Mucosa of stomach (tissue), 1 donor: ENCODE results near the gene OTUD6A.

Experiments used
- H3K27me3 ChIP-seq: one replicate; pipeline ENCODE4 v1.7.0; 2013; ENCODE audit warnings: mild to moderate bottlenecking, low read length; ENCODE audit not compliant: control insufficient read depth, insufficient read depth
- H3K36me3 ChIP-seq: one replicate; pipeline ENCODE4 v1.7.0; 2013; ENCODE audit warnings: low read length; ENCODE audit not compliant: control insufficient read depth, insufficient read depth
- H3K4me1 ChIP-seq: one replicate; pipeline ENCODE4 v1.7.0; 2013; ENCODE audit warnings: mild to moderate bottlenecking, low read length; ENCODE audit not compliant: control insufficient read depth, insufficient read depth
- H3K4me3 ChIP-seq: one replicate; pipeline ENCODE4 v1.7.0; 2013; ENCODE audit warnings: low read length
- H3K9ac ChIP-seq: one replicate; pipeline ENCODE4 v1.7.0; 2013; ENCODE audit warnings: mild to moderate bottlenecking, low read length, moderate library complexity
- H3K9me3 ChIP-seq: one replicate; pipeline ENCODE4 v1.7.0; 2013; ENCODE audit warnings: mild to moderate bottlenecking, low read length, moderate library complexity; ENCODE audit not compliant: control insufficient read depth
- donor health status: Pancreatic carcinoma.

Gene OTUD6A

DNA sequence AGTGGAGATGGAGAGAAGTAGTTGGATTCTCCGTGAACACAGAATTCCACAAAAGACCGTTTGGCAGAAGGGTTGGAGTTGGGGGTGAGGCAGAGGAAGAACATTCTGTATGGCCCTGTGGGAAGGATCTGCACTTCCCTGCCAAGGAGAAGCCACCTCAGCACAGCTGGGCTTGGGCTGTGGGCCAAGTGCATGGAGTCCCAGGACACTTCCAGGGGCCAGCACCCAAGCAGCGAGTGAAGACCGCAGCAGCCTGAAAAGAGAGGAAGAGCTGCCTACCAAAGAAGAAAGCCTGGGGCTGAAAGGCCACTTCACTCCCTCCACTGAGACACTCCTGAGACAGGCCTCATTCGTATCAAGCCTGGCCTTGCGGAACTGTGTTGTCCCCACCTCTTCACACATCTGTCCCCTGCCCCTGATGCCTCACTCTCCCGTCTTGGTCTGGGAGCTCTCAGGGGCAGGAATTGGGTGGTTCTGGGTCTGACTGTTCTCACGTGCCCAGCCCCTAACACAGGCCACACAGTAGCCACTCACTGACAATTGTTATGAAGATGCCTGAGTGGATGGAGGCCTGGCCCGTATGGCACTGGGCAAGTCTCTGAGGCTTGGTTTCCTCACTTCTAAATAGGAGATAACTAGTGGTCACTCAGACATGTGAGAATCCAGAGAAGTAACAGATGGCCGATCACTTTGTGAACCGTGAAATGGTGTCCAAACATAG is 9.2 kb upstream of the OTUD6A start:
- H3K36me3 ChIP-seq = no peaks in the 10 kb centered on the region
- no peaks in the 10 kb centered on the region for H3K27me3 ChIP-seq
- H3K9ac ChIP-seq = no peak overlapping the region
- H3K4me3 ChIP-seq = no peak overlapping the region
- no peaks in the 10 kb centered on the region for H3K4me1 ChIP-seq
- H3K9me3 ChIP-seq = no peaks in the 10 kb centered on the region

- H3K4me3 ChIP-seq = no peak overlapping the region
- no peaks in the 10 kb centered on the region for H3K4me1 ChIP-seq
- H3K36me3 ChIP-seq = no peaks in the 10 kb centered on the region
- no peak overlapping the region for H3K9ac ChIP-seq
- H3K27me3 ChIP-seq = no peaks in the 10 kb centered on the region
- H3K9me3 ChIP-seq = no peaks in the 10 kb centered on the region
Observed at GRCh38 chrX:70054391-70054790, 7.9 kb upstream of the OTUD6A start.

- Histone ChIP-seq H3K36me3 (no peaks in the 10 kb centered on the region), H3K4me3 (no peak overlapping the region), H3K9me3 (no peaks in the 10 kb centered on the region), H3K4me1 (no peaks in the 10 kb centered on the region), H3K9ac (no peak overlapping the region), H3K27me3 (no peaks in the 10 kb centered on the region)
Observed at GRCh38 chrX:70062961-70063550, 799 bp downstream of the OTUD6A start.

- Histone ChIP-seq H3K4me3 (no peak overlapping the region), H3K4me1 (no peaks in the 10 kb centered on the region), H3K9ac (no peak overlapping the region), H3K36me3 (no peaks in the 10 kb centered on the region), H3K27me3 (no peaks in the 10 kb centered on the region), H3K9me3 (no peaks in the 10 kb centered on the region)
Observed at GRCh38 chrX:70066646-70067045, 4.4 kb downstream of the OTUD6A start.

GRCh38 chrX:70079297-70079696 is 17.0 kb downstream of the OTUD6A start:
- Histone ChIP-seq H3K4me3 (no peak overlapping the region), H3K9me3 (no peaks in the 10 kb centered on the region), H3K4me1 (peaks cover 5% of the 10 kb centered on the region), H3K36me3 (no peaks in the 10 kb centered on the region), H3K27me3 (no peaks in the 10 kb centered on the region), H3K9ac (no peak overlapping the region)

DNA sequence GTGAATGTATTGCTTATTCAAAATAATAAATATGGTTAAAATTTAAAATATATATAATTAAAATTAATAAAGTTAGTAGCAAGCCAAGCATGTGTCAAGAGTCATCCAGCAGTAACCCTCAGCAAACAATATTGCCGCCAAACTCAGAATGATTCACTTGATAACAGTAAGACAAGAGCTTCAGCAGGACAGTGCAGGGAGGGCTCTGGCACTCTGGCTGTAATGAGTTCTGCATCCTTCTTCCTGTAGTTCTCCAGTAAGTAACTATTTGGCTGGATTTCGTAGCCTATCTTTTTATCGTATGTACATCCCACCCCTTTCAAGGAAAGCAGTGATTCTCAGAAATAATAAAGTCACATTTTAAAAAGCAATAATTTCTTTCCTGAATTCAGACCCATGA is 17.6 kb downstream of the OTUD6A start:
- H3K9me3 ChIP-seq = no peaks in the 10 kb centered on the region
- no peak overlapping the region for H3K4me3 ChIP-seq
- H3K36me3 ChIP-seq = no peaks in the 10 kb centered on the region
- H3K9ac ChIP-seq = no peak overlapping the region
- H3K4me1 ChIP-seq = peaks cover 7% of the 10 kb centered on the region
- H3K27me3 ChIP-seq = no peaks in the 10 kb centered on the region

DNA sequence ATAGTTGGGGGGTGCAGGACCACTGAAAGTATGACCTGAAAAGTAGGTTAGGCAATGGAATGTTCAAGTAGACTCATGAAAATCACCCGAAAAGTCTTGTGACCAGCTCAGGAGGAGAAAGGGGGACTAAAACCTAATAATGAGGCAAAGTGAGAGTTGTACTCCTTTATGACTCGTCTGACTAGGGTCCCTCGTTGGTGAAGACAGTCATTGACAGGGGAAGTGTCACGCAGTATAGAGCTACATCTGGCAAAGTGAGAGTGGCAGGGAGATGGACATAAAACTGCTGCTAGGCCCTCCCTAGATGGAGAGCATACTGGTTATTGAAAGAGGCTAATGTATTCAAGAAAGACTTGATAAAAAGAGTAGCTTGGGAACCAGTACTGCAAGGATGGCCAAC is 20.5 kb downstream of the OTUD6A start:
- no peak overlapping the region for H3K9ac ChIP-seq
- no peaks in the 10 kb centered on the region for H3K27me3 ChIP-seq
- peaks cover 10% of the 10 kb centered on the region for H3K4me1 ChIP-seq
- H3K9me3 ChIP-seq = no peaks in the 10 kb centered on the region
- no peak overlapping the region for H3K4me3 ChIP-seq
- no peaks in the 10 kb centered on the region for H3K36me3 ChIP-seq

DNA sequence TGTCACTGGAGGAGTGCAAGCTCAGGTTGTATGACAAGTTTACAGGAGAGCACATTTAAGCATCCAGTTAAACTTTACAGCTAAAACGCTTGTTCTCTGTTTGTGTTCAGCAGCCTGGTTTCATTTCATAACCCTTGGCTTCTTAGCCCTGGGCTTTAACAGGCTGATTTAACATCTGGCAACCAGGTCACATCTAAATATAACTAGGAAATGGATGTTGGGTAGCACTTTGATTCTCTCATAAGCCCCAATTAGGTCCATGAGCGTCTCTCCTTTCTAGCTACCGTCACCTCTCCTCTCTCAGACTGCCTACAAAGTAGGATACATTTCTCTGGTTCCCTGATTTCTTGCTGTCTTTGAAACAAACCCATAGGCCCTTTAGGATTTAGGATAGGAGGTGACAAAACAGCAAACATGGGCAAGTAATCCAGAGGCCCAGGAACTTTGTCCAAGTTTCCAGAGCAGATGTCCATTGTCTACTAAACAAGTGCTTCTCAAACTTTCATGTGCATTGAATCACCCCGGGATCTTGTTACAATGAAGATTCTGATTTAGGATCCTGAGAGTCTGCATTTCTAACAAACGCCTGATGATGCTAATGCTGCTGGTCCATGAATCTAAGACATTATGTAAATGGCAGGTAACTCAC is 22.5 kb downstream of the OTUD6A start:
- Histone ChIP-seq H3K36me3 (no peaks in the 10 kb centered on the region), H3K9me3 (no peaks in the 10 kb centered on the region), H3K9ac (no peak overlapping the region), H3K4me1 (peaks cover 27% of the 10 kb centered on the region), H3K27me3 (no peaks in the 10 kb centered on the region), H3K4me3 (no peak overlapping the region)

- H3K27me3 ChIP-seq = no peaks in the 10 kb centered on the region
- no peak overlapping the region for H3K9ac ChIP-seq
- peaks cover 27% of the 10 kb centered on the region for H3K4me1 ChIP-seq
- H3K4me3 ChIP-seq = no peak overlapping the region
- H3K9me3 ChIP-seq = no peaks in the 10 kb centered on the region
- no peaks in the 10 kb centered on the region for H3K36me3 ChIP-seq
Observed at GRCh38 chrX:70087857-70088630, 25.8 kb downstream of the OTUD6A start.

DNA sequence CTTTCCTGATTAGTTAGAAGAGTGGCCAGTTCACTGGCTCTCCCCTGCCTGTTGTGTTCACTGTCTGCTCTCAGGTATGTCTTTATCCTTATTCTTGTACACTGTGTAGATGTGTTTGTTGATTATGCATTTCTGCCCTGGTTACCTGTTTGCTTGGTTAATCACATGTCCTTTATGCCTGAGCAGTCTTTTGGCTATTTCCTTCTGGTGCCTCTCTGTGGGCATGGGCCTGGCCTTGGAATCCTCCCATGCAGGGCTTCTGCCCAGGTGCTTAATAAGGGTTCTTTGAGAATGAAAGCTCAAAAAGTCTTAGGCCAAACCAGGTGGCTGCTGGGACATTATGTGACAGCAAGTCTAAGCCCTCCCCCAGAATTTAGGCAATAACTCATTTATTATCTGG is 26.5 kb downstream of the OTUD6A start:
- Histone ChIP-seq H3K9me3 (no peaks in the 10 kb centered on the region), H3K9ac (no peak overlapping the region), H3K36me3 (no peaks in the 10 kb centered on the region), H3K4me3 (no peak overlapping the region), H3K27me3 (no peaks in the 10 kb centered on the region), H3K4me1 (peaks cover 27% of the 10 kb centered on the region)

GRCh38 chrX:70089604-70090297 is 27.5 kb downstream of the OTUD6A start:
- H3K9me3 ChIP-seq = no peaks in the 10 kb centered on the region
- no peak overlapping the region for H3K9ac ChIP-seq
- H3K4me1 ChIP-seq = peaks cover 20% of the 10 kb centered on the region
- no peak overlapping the region for H3K4me3 ChIP-seq
- H3K27me3 ChIP-seq = no peaks in the 10 kb centered on the region
- no peaks in the 10 kb centered on the region for H3K36me3 ChIP-seq
